ENCODE results near the gene NAA16.

DNA sequence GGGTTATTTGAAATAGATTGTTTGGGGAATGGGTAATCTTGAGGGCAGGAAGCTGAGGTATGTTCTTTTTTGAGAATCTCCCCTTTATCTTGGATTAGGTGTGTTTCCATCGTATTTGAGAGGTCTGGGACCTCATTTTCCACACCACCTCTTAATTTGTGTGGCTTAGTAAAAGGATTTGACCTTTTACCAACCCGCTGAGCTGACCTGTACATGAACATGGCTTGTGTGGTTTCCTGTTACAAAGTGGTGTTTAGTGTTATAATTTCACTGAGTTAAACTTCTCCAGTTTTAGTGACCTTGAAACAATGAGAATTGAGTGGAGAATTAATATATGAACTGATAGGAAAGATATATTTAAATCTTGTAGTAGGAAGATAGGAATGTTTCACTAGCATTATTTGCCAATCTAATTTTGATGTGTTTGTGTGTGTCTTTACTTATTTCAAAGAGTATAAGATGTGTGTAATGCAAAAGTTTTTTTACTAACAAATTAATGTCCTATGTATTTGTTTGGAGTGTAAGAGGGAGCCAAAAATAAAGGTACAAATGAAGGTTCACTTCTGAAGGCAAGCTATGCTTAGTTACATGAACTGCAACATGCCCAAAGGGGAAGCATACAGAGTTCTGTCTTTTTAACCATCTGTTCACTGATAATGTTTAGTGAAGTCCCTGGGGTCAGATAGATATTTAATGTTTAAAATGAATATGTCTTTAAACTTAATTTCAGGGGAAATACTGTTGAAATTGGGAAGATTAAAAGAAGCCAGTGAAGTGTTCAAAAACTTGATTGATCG lies 17.1 kb downstream of the NAA16 start:
- TF ChIP-seq GATA1 (IDR thresholded peaks at IDR 0.05; ENCODE audit: low read depth, low read length) (no peak), POLR2A (IDR thresholded peaks at IDR 0.05; ENCODE audit: low read length) (no peak)
